ENCODE results near the gene TPP2.

Gene TPP2

GRCh38 chr13:102650444-102650843 lies 53.7 kb downstream of the TPP2 start:
- H3K18ac ChIP-seq (ENCODE audit: low read length) = no peak overlapping the region
- no peak overlapping the region for H3K14ac ChIP-seq (ENCODE audit: low read length)
- no peaks in the 10 kb centered on the region for H3K27me3 ChIP-seq (ENCODE audit: control insufficient read depth in 3 of 3, insufficient read depth in 3 of 3, low read depth in 1 of 3, low read length in 3 of 3)
- no peak overlapping the region for H3K4me2 ChIP-seq (ENCODE audit: insufficient read depth, low read length, poor library complexity, severe bottlenecking)
- H3K79me1 ChIP-seq (ENCODE audit: low read depth, low read length) = no peaks in the 10 kb centered on the region
- H2BK5ac ChIP-seq (ENCODE audit: low read length) = no peak overlapping the region
- no CpG with 5 or more reads among the region's 3 CpGs for WGBS, 2 donors (ENCODE audit: extremely low coverage in 2 of 2, insufficient read length in 2 of 2, insufficient replicate concordance in 1 of 2)
- H4K91ac ChIP-seq (ENCODE audit: low read depth, low read length, poor library complexity) = no peak overlapping the region
- no peak overlapping the region for H2BK120ac ChIP-seq (ENCODE audit: low read depth, low read length)
- no peak overlapping the region for H2BK15ac ChIP-seq (ENCODE audit: low read length)
- peaks cover 2 to 4% of the 10 kb centered on the region in 2 donors for H3K4me1 ChIP-seq (ENCODE audit: control insufficient read depth in 2 of 2, insufficient read depth in 1 of 2, low read depth in 1 of 2, low read length in 2 of 2)
- H2BK12ac ChIP-seq (ENCODE audit: low read length) = no peak overlapping the region
- no peak overlapping the region for H2AFZ ChIP-seq (ENCODE audit: low read length)
- no peak overlapping the region for H3K4ac ChIP-seq (ENCODE audit: low read length)
- H4K8ac ChIP-seq (ENCODE audit: low read depth, low read length) = no peak overlapping the region
- H2AK5ac ChIP-seq (ENCODE audit: low read depth, low read length) = no peak overlapping the region
- peaks cover 13 to 97% of the 10 kb centered on the region in 2 donors for H3K36me3 ChIP-seq (replicated peaks in 1 of 2; ENCODE audit: control insufficient read depth in 2 of 2, insufficient read depth in 2 of 2, low read length in 2 of 2)
- H3K9me3 ChIP-seq (replicated peaks in 1 of 2; ENCODE audit: control insufficient read depth in 2 of 2, insufficient read depth in 1 of 2, low read depth in 1 of 2, low read length in 2 of 2) = no peaks in the 10 kb centered on the region
- H3K23ac ChIP-seq (ENCODE audit: low read depth, low read length, poor library complexity) = no peak overlapping the region
- no peak overlapping the region for H3K4me3 ChIP-seq (ENCODE audit: low read length in 2 of 2)
- no peak for DNase-seq (ENCODE audit: low spot score)
- H3K27ac ChIP-seq (replicated peaks; ENCODE audit: low read length) = no peak overlapping the region
- H3K9ac ChIP-seq (ENCODE audit: low read depth, low read length, poor library complexity) = no peak overlapping the region

GRCh38 chr13:102651392-102651791 lies 54.6 kb downstream of the TPP2 start:
- no peak overlapping the region for H2AFZ ChIP-seq (ENCODE audit: low read length)
- H3K4me2 ChIP-seq (ENCODE audit: insufficient read depth, low read length, poor library complexity, severe bottlenecking) = no peak overlapping the region
- no peak overlapping the region for H3K18ac ChIP-seq (ENCODE audit: low read length)
- H3K4me1 ChIP-seq (ENCODE audit: control insufficient read depth in 2 of 2, insufficient read depth in 1 of 2, low read depth in 1 of 2, low read length in 2 of 2) = peaks cover 2 to 4% of the 10 kb centered on the region in 2 donors
- H2BK120ac ChIP-seq (ENCODE audit: low read depth, low read length) = no peak overlapping the region
- H3K9ac ChIP-seq (ENCODE audit: low read depth, low read length, poor library complexity) = no peak overlapping the region
- H3K36me3 ChIP-seq (replicated peaks in 1 of 2; ENCODE audit: control insufficient read depth in 2 of 2, insufficient read depth in 2 of 2, low read length in 2 of 2) = peaks cover 11 to 97% of the 10 kb centered on the region in 2 donors
- H3K14ac ChIP-seq (ENCODE audit: low read length) = no peak overlapping the region
- no peaks in the 10 kb centered on the region for H3K79me1 ChIP-seq (ENCODE audit: low read depth, low read length)
- H3K9me3 ChIP-seq (replicated peaks in 1 of 2; ENCODE audit: control insufficient read depth in 2 of 2, insufficient read depth in 1 of 2, low read depth in 1 of 2, low read length in 2 of 2) = no peaks in the 10 kb centered on the region
- no peak overlapping the region for H4K91ac ChIP-seq (ENCODE audit: low read depth, low read length, poor library complexity)
- H4K8ac ChIP-seq (ENCODE audit: low read depth, low read length) = no peak overlapping the region
- H3K27me3 ChIP-seq (ENCODE audit: control insufficient read depth in 3 of 3, insufficient read depth in 3 of 3, low read depth in 1 of 3, low read length in 3 of 3) = no peaks in the 10 kb centered on the region
- no peak overlapping the region for H3K4me3 ChIP-seq (ENCODE audit: low read length in 2 of 2)
- no peak overlapping the region for H3K27ac ChIP-seq (replicated peaks; ENCODE audit: low read length)
- H2BK5ac ChIP-seq (ENCODE audit: low read length) = no peak overlapping the region
- no peak for DNase-seq (ENCODE audit: low spot score)
- H2BK12ac ChIP-seq (ENCODE audit: low read length) = no peak overlapping the region
- H2BK15ac ChIP-seq (ENCODE audit: low read length) = no peak overlapping the region
- H3K4ac ChIP-seq (ENCODE audit: low read length) = no peak overlapping the region
- H2AK5ac ChIP-seq (ENCODE audit: low read depth, low read length) = no peak overlapping the region
- no peak overlapping the region for H3K23ac ChIP-seq (ENCODE audit: low read depth, low read length, poor library complexity)

GRCh38 chr13:102651892-102652291 lies 55.1 kb downstream of the TPP2 start:
- no peak overlapping the region for H3K4me2 ChIP-seq (ENCODE audit: insufficient read depth, low read length, poor library complexity, severe bottlenecking)
- H2AK5ac ChIP-seq (ENCODE audit: low read depth, low read length) = no peak overlapping the region
- H3K27me3 ChIP-seq (ENCODE audit: control insufficient read depth in 3 of 3, insufficient read depth in 3 of 3, low read depth in 1 of 3, low read length in 3 of 3) = no peaks in the 10 kb centered on the region
- no peaks in the 10 kb centered on the region for H3K9me3 ChIP-seq (replicated peaks in 1 of 2; ENCODE audit: control insufficient read depth in 2 of 2, insufficient read depth in 1 of 2, low read depth in 1 of 2, low read length in 2 of 2)
- H3K18ac ChIP-seq (ENCODE audit: low read length) = no peak overlapping the region
- no peak overlapping the region for H2BK5ac ChIP-seq (ENCODE audit: low read length)
- no peaks in the 10 kb centered on the region for H3K79me1 ChIP-seq (ENCODE audit: low read depth, low read length)
- no peak overlapping the region for H3K14ac ChIP-seq (ENCODE audit: low read length)
- no peak overlapping the region for H3K27ac ChIP-seq (replicated peaks; ENCODE audit: low read length)
- H4K8ac ChIP-seq (ENCODE audit: low read depth, low read length) = no peak overlapping the region
- whole genome bisulfite sequencing, 2 donors (ENCODE audit: extremely low coverage in 2 of 2, insufficient read length in 2 of 2, insufficient replicate concordance in 1 of 2) = no CpG with 5 or more reads among the region's 5 CpGs
- H2AFZ ChIP-seq (ENCODE audit: low read length) = no peak overlapping the region
- H3K4ac ChIP-seq (ENCODE audit: low read length) = no peak overlapping the region
- H4K91ac ChIP-seq (ENCODE audit: low read depth, low read length, poor library complexity) = no peak overlapping the region
- H3K4me3 ChIP-seq (ENCODE audit: low read length in 2 of 2) = no peak overlapping the region
- peaks cover 2 to 4% of the 10 kb centered on the region in 2 donors for H3K4me1 ChIP-seq (ENCODE audit: control insufficient read depth in 2 of 2, insufficient read depth in 1 of 2, low read depth in 1 of 2, low read length in 2 of 2)
- H2BK12ac ChIP-seq (ENCODE audit: low read length) = no peak overlapping the region
- DNase-seq (ENCODE audit: low spot score) = no peak
- no peak overlapping the region for H3K9ac ChIP-seq (ENCODE audit: low read depth, low read length, poor library complexity)
- H2BK120ac ChIP-seq (ENCODE audit: low read depth, low read length) = no peak overlapping the region
- H3K23ac ChIP-seq (ENCODE audit: low read depth, low read length, poor library complexity) = no peak overlapping the region
- no peak overlapping the region for H2BK15ac ChIP-seq (ENCODE audit: low read length)
- H3K36me3 ChIP-seq (replicated peaks in 1 of 2; ENCODE audit: control insufficient read depth in 2 of 2, insufficient read depth in 2 of 2, low read length in 2 of 2) = peaks cover 9 to 97% of the 10 kb centered on the region in 2 donors

- H3K27me3 ChIP-seq (ENCODE audit: control insufficient read depth in 3 of 3, insufficient read depth in 3 of 3, low read depth in 1 of 3, low read length in 3 of 3) = no peaks in the 10 kb centered on the region
- H3K4me2 ChIP-seq (ENCODE audit: insufficient read depth, low read length, poor library complexity, severe bottlenecking) = no peak overlapping the region
- H4K8ac ChIP-seq (ENCODE audit: low read depth, low read length) = no peak overlapping the region
- no peak overlapping the region for H2AFZ ChIP-seq (ENCODE audit: low read length)
- DNase-seq (ENCODE audit: low spot score) = peak; percentile 11
- H3K18ac ChIP-seq (ENCODE audit: low read length) = no peak overlapping the region
- WGBS, 2 donors (ENCODE audit: extremely low coverage in 2 of 2, insufficient read length in 2 of 2, insufficient replicate concordance in 1 of 2) = no CpG with 5 or more reads among the region's 2 CpGs
- peaks cover 2 to 4% of the 10 kb centered on the region in 2 donors for H3K4me1 ChIP-seq (ENCODE audit: control insufficient read depth in 2 of 2, insufficient read depth in 1 of 2, low read depth in 1 of 2, low read length in 2 of 2)
- no peak overlapping the region for H3K14ac ChIP-seq (ENCODE audit: low read length)
- H2BK120ac ChIP-seq (ENCODE audit: low read depth, low read length) = no peak overlapping the region
- H3K9ac ChIP-seq (ENCODE audit: low read depth, low read length, poor library complexity) = no peak overlapping the region
- H2BK5ac ChIP-seq (ENCODE audit: low read length) = no peak overlapping the region
- H3K4me3 ChIP-seq (ENCODE audit: low read length in 2 of 2) = no peak overlapping the region
- no peak overlapping the region for H2BK15ac ChIP-seq (ENCODE audit: low read length)
- peaks cover 7 to 22% of the 10 kb centered on the region in 2 donors for H3K9me3 ChIP-seq (replicated peaks in 1 of 2; ENCODE audit: control insufficient read depth in 2 of 2, insufficient read depth in 1 of 2, low read depth in 1 of 2, low read length in 2 of 2)
- H3K23ac ChIP-seq (ENCODE audit: low read depth, low read length, poor library complexity) = no peak overlapping the region
- no peak overlapping the region for H3K4ac ChIP-seq (ENCODE audit: low read length)
- peaks cover 5 to 97% of the 10 kb centered on the region in 2 donors for H3K36me3 ChIP-seq (replicated peaks in 1 of 2; ENCODE audit: control insufficient read depth in 2 of 2, insufficient read depth in 2 of 2, low read length in 2 of 2)
- no peaks in the 10 kb centered on the region for H3K79me1 ChIP-seq (ENCODE audit: low read depth, low read length)
- H2BK12ac ChIP-seq (ENCODE audit: low read length) = no peak overlapping the region
- no peak overlapping the region for H4K91ac ChIP-seq (ENCODE audit: low read depth, low read length, poor library complexity)
- H3K27ac ChIP-seq (replicated peaks; ENCODE audit: low read length) = no peak overlapping the region
- no peak overlapping the region for H2AK5ac ChIP-seq (ENCODE audit: low read depth, low read length)
These were observed 58.0 kb downstream of the TPP2 start for GRCh38 chr13:102654756-102655155.

Data from neuronal stem cell (in vitro differentiated cells).